ENCODE measurements around the gene GRAMD1B.

DNA sequence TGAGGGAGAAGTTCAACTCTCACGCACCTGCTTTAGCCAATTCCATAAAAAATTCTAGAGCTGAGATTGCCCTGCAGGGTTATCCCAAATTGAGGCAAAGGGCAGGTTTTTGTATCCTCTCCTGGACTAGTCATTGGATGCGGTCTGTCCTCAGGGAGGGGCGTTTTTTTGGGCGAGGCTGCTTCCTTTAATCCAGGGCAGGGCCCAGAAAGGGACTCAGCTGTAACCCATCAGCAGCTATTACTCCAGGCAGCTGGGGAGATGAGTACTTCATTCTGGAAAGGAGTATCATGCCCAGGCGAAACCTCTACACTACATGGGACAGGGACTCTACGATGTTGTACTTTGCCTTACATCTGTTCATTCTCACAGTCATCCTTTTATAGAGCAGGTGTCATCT lies 121.0 kb downstream of the GRAMD1B start:
- TF ChIP-seq, protein P1, sequence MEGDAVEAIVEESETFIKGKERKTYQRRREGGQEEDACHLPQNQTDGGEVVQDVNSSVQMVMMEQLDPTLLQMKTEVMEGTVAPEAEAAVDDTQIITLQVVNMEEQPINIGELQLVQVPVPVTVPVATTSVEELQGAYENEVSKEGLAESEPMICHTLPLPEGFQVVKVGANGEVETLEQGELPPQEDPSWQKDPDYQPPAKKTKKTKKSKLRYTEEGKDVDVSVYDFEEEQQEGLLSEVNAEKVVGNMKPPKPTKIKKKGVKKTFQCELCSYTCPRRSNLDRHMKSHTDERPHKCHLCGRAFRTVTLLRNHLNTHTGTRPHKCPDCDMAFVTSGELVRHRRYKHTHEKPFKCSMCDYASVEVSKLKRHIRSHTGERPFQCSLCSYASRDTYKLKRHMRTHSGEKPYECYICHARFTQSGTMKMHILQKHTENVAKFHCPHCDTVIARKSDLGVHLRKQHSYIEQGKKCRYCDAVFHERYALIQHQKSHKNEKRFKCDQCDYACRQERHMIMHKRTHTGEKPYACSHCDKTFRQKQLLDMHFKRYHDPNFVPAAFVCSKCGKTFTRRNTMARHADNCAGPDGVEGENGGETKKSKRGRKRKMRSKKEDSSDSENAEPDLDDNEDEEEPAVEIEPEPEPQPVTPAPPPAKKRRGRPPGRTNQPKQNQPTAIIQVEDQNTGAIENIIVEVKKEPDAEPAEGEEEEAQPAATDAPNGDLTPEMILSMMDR (conservative IDR thresholded peaks at IDR 0.05) = no peak
- TF ChIP-seq EZH2 (IDR thresholded peaks at IDR 0.05; ENCODE audit: low read depth) = no peak
